H9 (cell line): ENCODE data around the gene CFAP57. TPM values are rescaled to one million over a fixed set of nuclear protein-coding genes. Genes with fewer than 3 reads are reported as not detected.

Experiments used
- DNase-seq: peaks from one replicate; pipeline ENCODE4 v3.0.0-alpha.2; 2017
- H2AFZ ChIP-seq: one replicate; pipeline ENCODE4 v1.6.1; 2013; ENCODE audit warnings: mild to moderate bottlenecking, low read length, control low read depth, moderate library complexity
- H2AK5ac ChIP-seq: 2 replicates; pipeline ENCODE4 v1.6.1; 2013; ENCODE audit warnings: low read length, control low read depth, mixed read lengths; ENCODE audit not compliant: insufficient read length
- H2BK120ac ChIP-seq: one replicate; pipeline ENCODE4 v1.6.1; 2013; ENCODE audit warnings: low read depth, mild to moderate bottlenecking, low read length, control low read depth, inconsistent platforms; ENCODE audit not compliant: poor library complexity, severe bottlenecking
- H2BK12ac ChIP-seq: 2 replicates; pipeline ENCODE4 v1.6.1; 2013; ENCODE audit warnings: low read length, control low read depth, mixed read lengths, low read depth; ENCODE audit not compliant: insufficient read length
- H2BK15ac ChIP-seq: 2 replicates; pipeline ENCODE4 v1.6.1; 2013; ENCODE audit warnings: low read depth, low read length, control low read depth
- H2BK20ac ChIP-seq: one replicate; pipeline ENCODE4 v1.6.1; 2013; ENCODE audit warnings: low read depth, mild to moderate bottlenecking, low read length, control low read depth, inconsistent platforms; ENCODE audit not compliant: poor library complexity, severe bottlenecking
- H2BK5ac ChIP-seq: 2 replicates; pipeline ENCODE4 v1.6.1; 2013; ENCODE audit warnings: low read length, control low read depth, mixed read lengths; ENCODE audit not compliant: insufficient read length
- H3K14ac ChIP-seq: 2 replicates; pipeline ENCODE4 v1.6.1; 2013; ENCODE audit warnings: low read length, control low read depth; ENCODE audit not compliant: insufficient read depth
- H3K18ac ChIP-seq: 2 replicates; pipeline ENCODE4 v1.6.1; 2013; ENCODE audit warnings: low read depth, mild to moderate bottlenecking, mixed read lengths, low read length, control low read depth; ENCODE audit not compliant: insufficient read length
- H3K23ac ChIP-seq: 2 replicates; pipeline ENCODE4 v1.6.1; 2013; ENCODE audit warnings: low read length, control low read depth, mixed read lengths, low read depth; ENCODE audit not compliant: insufficient read length
- H3K23me2 ChIP-seq: 2 replicates; pipeline ENCODE4 v1.6.1; 2013; ENCODE audit warnings: low read depth, mild to moderate bottlenecking, mixed read lengths, low read length, control low read depth; ENCODE audit not compliant: insufficient read length, poor library complexity, severe bottlenecking
- H3K27ac ChIP-seq: 2 replicates; pipeline ENCODE4 v1.5.1; 2013; ENCODE audit warnings: low read length, control low read depth, mixed read lengths, low read depth; ENCODE audit not compliant: insufficient read length
- H3K27me3 ChIP-seq: 2 replicates; pipeline ENCODE4 v1.6.1; 2013; ENCODE audit warnings: low read length, control low read depth, inconsistent platforms; ENCODE audit not compliant: insufficient read depth
- H3K4ac ChIP-seq: 2 replicates; pipeline ENCODE4 v1.6.1; 2013; ENCODE audit warnings: low read depth, mild to moderate bottlenecking, control low read depth, inconsistent platforms, low read length, moderate library complexity
- H3K4me1 ChIP-seq: 2 replicates; pipeline ENCODE4 v1.6.1; 2013; ENCODE audit warnings: low read length, control low read depth, inconsistent platforms; ENCODE audit not compliant: insufficient read depth
- H3K4me2 ChIP-seq: 2 replicates; pipeline ENCODE4 v1.6.1; 2013; ENCODE audit warnings: low read length, control low read depth, mixed read lengths; ENCODE audit not compliant: insufficient read length, insufficient read depth
- H3K56ac ChIP-seq: 2 replicates; pipeline ENCODE4 v1.6.1; 2013; ENCODE audit warnings: low read depth, mild to moderate bottlenecking, mixed read lengths, low read length, control low read depth; ENCODE audit not compliant: insufficient read length
- H3K79me1 ChIP-seq: 2 replicates; pipeline ENCODE4 v1.6.1; 2013; ENCODE audit warnings: low read depth, mild to moderate bottlenecking, moderate library complexity, low read length, control low read depth, inconsistent platforms; ENCODE audit not compliant: insufficient read depth, poor library complexity, severe bottlenecking
- H3K79me2 ChIP-seq: 2 replicates; pipeline ENCODE4 v1.6.1; 2013; ENCODE audit warnings: low read length, control low read depth, inconsistent platforms; ENCODE audit not compliant: insufficient read depth
- H3K9ac ChIP-seq: 2 replicates; pipeline ENCODE4 v1.6.1; 2013; ENCODE audit warnings: low read length, control low read depth, mixed read lengths; ENCODE audit not compliant: insufficient read length; ENCODE audit errors: extremely low read depth
- H3K9me3 ChIP-seq: one replicate; pipeline ENCODE4 v1.6.1; 2013; ENCODE audit warnings: low read depth, low read length, inconsistent platforms; ENCODE audit not compliant: control insufficient read depth
- H3T11ph ChIP-seq: one replicate; pipeline ENCODE4 v1.6.1; 2013; ENCODE audit warnings: mild to moderate bottlenecking, low read length, control low read depth, inconsistent platforms
- H4K20me1 ChIP-seq: one replicate; pipeline ENCODE4 v1.6.1; 2013; ENCODE audit not compliant: control insufficient read depth, insufficient read length, insufficient read depth
- H4K5ac ChIP-seq: 2 replicates; pipeline ENCODE4 v1.6.1; 2013; ENCODE audit warnings: low read depth, mild to moderate bottlenecking, mixed read lengths, low read length, control low read depth; ENCODE audit not compliant: insufficient read length
- H4K8ac ChIP-seq: replicated peaks from 2 replicates; pipeline ENCODE4 v1.6.1; 2013; ENCODE audit warnings: low read length, control low read depth, mixed read lengths, low read depth; ENCODE audit not compliant: insufficient read length
- H4K91ac ChIP-seq: 2 replicates; pipeline ENCODE4 v1.6.1; 2013; ENCODE audit warnings: low read depth, mild to moderate bottlenecking, moderate library complexity, mixed read lengths, low read length, control low read depth; ENCODE audit not compliant: insufficient read length
- H3K27ac Mint-ChIP-seq, 3 experiments: 2 replicates in 2 of 3; 3 replicates in 1 of 3; pipeline ENCODE4 v1.8.0; 2020 to 2021; ENCODE audit warnings: mixed read lengths in 3 of 3, mild to moderate bottlenecking in 1 of 3, moderate library complexity in 1 of 3
- H3K27me3 Mint-ChIP-seq: 2 replicates; pipeline ENCODE4 v1.8.0; 2021; ENCODE audit warnings: low read depth, mild to moderate bottlenecking, moderate library complexity, mixed read lengths
- H3K36me3 Mint-ChIP-seq, 3 experiments: 2 replicates in 2 of 3; 3 replicates in 1 of 3; pipeline ENCODE4 v1.8.0; 2020 to 2021; ENCODE audit warnings: low read depth in 3 of 3, mixed read lengths in 3 of 3; ENCODE audit not compliant: insufficient read depth in 1 of 3
- H3K4me1 Mint-ChIP-seq, 2 experiments: 2 replicates each; pipeline ENCODE4 v1.8.0; 2020; ENCODE audit warnings: mixed read lengths in 2 of 2
- H3K4me3 Mint-ChIP-seq, 2 experiments: 2 replicates in 1 of 2; 3 replicates in 1 of 2; pipeline ENCODE4 v1.8.0; 2020 to 2021; ENCODE audit warnings: mild to moderate bottlenecking in 2 of 2, mixed read lengths in 2 of 2, moderate library complexity in 1 of 2
- H3K9me3 Mint-ChIP-seq, 2 experiments: 2 replicates in 1 of 2; 3 replicates in 1 of 2; pipeline ENCODE4 v1.8.0; 2020; ENCODE audit warnings: mild to moderate bottlenecking in 2 of 2, mixed read lengths in 2 of 2, moderate library complexity in 1 of 2
- CTCF ChIP-seq: fragments of 200-600 bp; sonication (generic); conservative IDR thresholded peaks from 3 replicates; pipeline ENCODE4 v1.8.0; 2021; ENCODE audit warnings: antibody characterized with exemption, mild to moderate bottlenecking
- WGBS: extraction: QIAGEN DNeasy Blood & Tissue Kit; methylation state at CpG from one replicate; pipeline ENCODE4 v1.1.7; 2013; ENCODE audit warnings: missing lambda C conversion rate, low lambda C conversion rate, mixed read lengths; ENCODE audit not compliant: insufficient read length; ENCODE audit errors: extremely low coverage; 5-methylcytosine and 5-hydroxymethylcytosine counted together
- total RNA-seq: library from RNA; stranded (reverse); gene quantifications from 2 replicates; pipeline ENCODE4 v1.2.1, GENCODE V29; 2021

Gene CFAP57
- total RNA-seq, 1 experiment from 2014 or later, result 0.33 TPM

DNA sequence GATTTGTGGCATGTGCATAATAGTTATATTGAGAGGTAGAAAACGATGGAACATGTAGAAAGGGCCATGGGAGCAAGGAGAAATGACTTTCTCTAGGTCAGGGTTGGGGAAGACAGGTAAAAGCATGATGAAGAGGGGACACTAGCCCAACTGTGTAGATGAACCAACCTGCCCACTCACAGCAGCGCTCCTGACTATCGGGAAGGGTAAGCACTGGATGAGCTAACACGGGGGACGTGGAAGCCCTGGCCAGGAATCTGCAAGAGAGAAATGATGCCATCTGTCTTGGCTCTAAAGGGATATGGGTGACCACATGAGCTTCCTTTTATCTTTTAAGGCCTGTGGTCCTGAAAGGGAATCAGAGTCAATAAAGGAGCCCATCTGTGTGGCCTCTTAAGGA lies 61.5 kb downstream of the CFAP57 start:
- Histone ChIP-seq H4K91ac (no peak overlapping the region), H3K4me2 (no peak overlapping the region), H2AFZ (no peak overlapping the region), H3K79me1 (no peaks in the 10 kb centered on the region), H3K79me2 (no peaks in the 10 kb centered on the region), H2BK15ac (no peak overlapping the region), H3K23me2 (no peaks in the 10 kb centered on the region), H3K9ac (no peak overlapping the region), H4K20me1 (no peaks in the 10 kb centered on the region), H3K27ac (no peak overlapping the region), H3K56ac (no peak overlapping the region), H3K23ac (no peak overlapping the region), H3K18ac (no peak overlapping the region), H2BK12ac (no peak overlapping the region), H4K5ac (no peak overlapping the region), H2BK5ac (no peak overlapping the region), H3K4ac (no peak overlapping the region), H3K27me3 (no peaks in the 10 kb centered on the region), H3K9me3 (no peaks in the 10 kb centered on the region), H3T11ph (no peak overlapping the region), H2BK20ac (no peak overlapping the region), H2AK5ac (no peak overlapping the region), H3K14ac (no peak overlapping the region), H4K8ac (no peak overlapping the region), H2BK120ac (no peak overlapping the region), H3K4me1 (no peaks in the 10 kb centered on the region)
- H3K27me3 Mint-ChIP-seq, result peaks cover 3% of the 10 kb centered on the region; the same call in 1 of the 2 replicates
- no peaks in the 10 kb centered on the region for H3K9me3 Mint-ChIP-seq
- no peaks in the 10 kb centered on the region for H3K36me3 Mint-ChIP-seq
- peaks cover 14% of the 10 kb centered on the region in 2 experiments for H3K4me1 Mint-ChIP-seq
- no peak overlapping the region for H3K27ac Mint-ChIP-seq
- no peak for DNase-seq
- no peak overlapping the region for H3K4me3 Mint-ChIP-seq
- WGBS, result no CpG with 5 or more reads among the region's 5 CpGs
- TF ChIP-seq CTCF, result no peak
